HepG2 (cell line): ENCODE data around the gene LIPC. TPM values are rescaled to one million over a fixed set of nuclear protein-coding genes. Genes with fewer than 3 reads are reported as not detected.
A peak's percentile ranks its signal among the peaks of the same experiment; 100 is the strongest.

Experiments
- ARHGAP35 ChIP-seq: sonication (generic); formaldehyde crosslinking; IDR thresholded peaks from 2 replicates; pipeline ENCODE4 v1.9.0; 2022; ENCODE audit warnings: mild to moderate bottlenecking, inconsistent platforms, moderate library complexity, missing genetic modification reagents, borderline replicate concordance
- BCL6 ChIP-seq: IDR thresholded peaks from 2 replicates; pipeline ENCODE4 v1.6.1; 2016; ENCODE audit warnings: missing genetic modification reagents, missing compliant biosample characterization
- BRD4 ChIP-seq: sonication (generic); formaldehyde crosslinking; IDR thresholded peaks from 2 replicates; pipeline ENCODE4 v1.4.0; 2020; ENCODE audit warnings: missing genetic modification reagents
- CENPT ChIP-seq: sonication (generic); formaldehyde crosslinking; IDR thresholded peaks from 2 replicates; pipeline ENCODE4 v1.8.0; 2022; ENCODE audit warnings: low read depth, mild to moderate bottlenecking, moderate library complexity, missing genetic modification reagents
- ETV6 ChIP-seq: sonication (generic); formaldehyde crosslinking; conservative IDR thresholded peaks from 2 replicates; pipeline ENCODE4 v1.4.0; 2020; ENCODE audit warnings: missing genetic modification reagents
- NR2F1 ChIP-seq, 2 experiments: fragments of 450-650 bp in 1 of 2; formaldehyde crosslinking in 1 of 2; IDR thresholded peaks; 2 replicates each; pipeline versions ENCODE4 v1.5.0 to v1.6.1; 2016 to 2020; ENCODE audit warnings: mild to moderate bottlenecking in 1 of 2, missing compliant biosample characterization in 1 of 2, missing genetic modification reagents in 1 of 2, moderate library complexity in 1 of 2
- PAF1 ChIP-seq: IDR thresholded peaks from 2 replicates; pipeline ENCODE4 v1.6.1; 2016; ENCODE audit warnings: missing genetic modification reagents, missing compliant biosample characterization
- SIN3A ChIP-seq: IDR thresholded peaks from 2 replicates; pipeline ENCODE4 v1.6.1; 2011; ENCODE audit warnings: low read depth, mild to moderate bottlenecking, control low read depth, low read length, borderline replicate concordance
- SOX6 ChIP-seq, 2 experiments: fragments of 450-650 bp in 1 of 2; sonication (generic) in 1 of 2; formaldehyde crosslinking in 1 of 2; IDR thresholded peaks; 2 replicates each; pipeline versions ENCODE4 v1.4.0 to v1.6.1; 2017 to 2020; ENCODE audit warnings: antibody characterized with exemption in 1 of 2, mild to moderate bottlenecking in 1 of 2, missing genetic modification reagents in 1 of 2
- TOPORS ChIP-seq: sonication (generic); formaldehyde crosslinking; IDR thresholded peaks from 2 replicates; pipeline ENCODE4 v1.8.0; 2023; ENCODE audit warnings: mild to moderate bottlenecking, missing genetic modification reagents
- TSC22D2 ChIP-seq: sonication (generic); formaldehyde crosslinking; IDR thresholded peaks from 2 replicates; pipeline ENCODE4 v1.5.1; 2020; ENCODE audit warnings: missing genetic modification reagents, mild to moderate bottlenecking, borderline replicate concordance
- ZFP41 ChIP-seq: sonication (generic); formaldehyde crosslinking; IDR thresholded peaks from 2 replicates; pipeline ENCODE4 v1.4.0; 2020; ENCODE audit warnings: mild to moderate bottlenecking, missing genetic modification reagents, borderline replicate concordance
- ZNF138 ChIP-seq: sonication (generic); formaldehyde crosslinking; IDR thresholded peaks from 2 replicates; pipeline ENCODE4 v1.5.0; 2020; ENCODE audit warnings: mild to moderate bottlenecking, low read depth, missing genetic modification reagents
- ZNF343 ChIP-seq: sonication (generic); formaldehyde crosslinking; IDR thresholded peaks from 2 replicates; pipeline ENCODE4 v1.4.0; 2020; ENCODE audit warnings: mild to moderate bottlenecking, missing genetic modification reagents
- ZNF615 ChIP-seq: sonication (generic); formaldehyde crosslinking; IDR thresholded peaks from 2 replicates; pipeline ENCODE4 v1.5.0; 2020; ENCODE audit warnings: mild to moderate bottlenecking, missing genetic modification reagents, borderline replicate concordance
- ZNF710 ChIP-seq: sonication (generic); formaldehyde crosslinking; IDR thresholded peaks from 2 replicates; pipeline ENCODE4 v1.5.0; 2020; ENCODE audit warnings: mild to moderate bottlenecking, missing genetic modification reagents, borderline replicate concordance
- ZNF713 ChIP-seq: sonication (generic); formaldehyde crosslinking; IDR thresholded peaks from 2 replicates; pipeline ENCODE4 v1.4.0; 2020; ENCODE audit warnings: mild to moderate bottlenecking, missing genetic modification reagents
- polyA plus RNA-seq, 8 experiments: library from polyadenylated mRNA; depleted of rRNA in 3 of 8; stranded (reverse) in 7 of 8; unstranded in 1 of 8; fragments of >200 nt; fragmentation: Illumina TruSeq in 4 of 8; extraction: Trizol in 4 of 8; gene quantifications; 2 replicates each; pipeline versions ENCODE4 v1.2.1 to v1.2.3, GENCODE V29; 2011 to 2016; ENCODE audit warnings: low read depth in 4 of 8, missing spikeins in 1 of 8, mixed read lengths in 1 of 8; ENCODE audit not compliant: insufficient read depth in 1 of 8
- total RNA-seq, 5 experiments: library from RNA; depleted of rRNA; stranded (reverse); fragments of >200 nt; fragmentation: Illumina TruSeq; extraction: Trizol; gene quantifications; 2 replicates each; pipeline ENCODE4 v1.2.3, GENCODE V29; 2016; ENCODE audit warnings: low read depth in 1 of 5
- TF ChIP-seq, protein P1 (sequence below): sonication (generic); formaldehyde crosslinking; IDR thresholded peaks from 2 replicates; pipeline ENCODE4 v1.5.1; 2020; ENCODE audit warnings: missing genetic modification reagents, mild to moderate bottlenecking, borderline replicate concordance
- TF ChIP-seq, protein P2 (sequence below): sonication (generic); formaldehyde crosslinking; IDR thresholded peaks from 2 replicates; pipeline ENCODE4 v1.5.1; 2020; ENCODE audit warnings: missing genetic modification reagents, mild to moderate bottlenecking, borderline replicate concordance
- TF ChIP-seq, protein P3 (sequence below): sonication (generic); formaldehyde crosslinking; IDR thresholded peaks from 2 replicates; pipeline ENCODE4 v1.9.0; 2021; ENCODE audit warnings: missing genetic modification reagents, borderline replicate concordance

The LIPC gene
- total and polyA plus RNA-seq, 2 of the 13 experiments (the other 11 are each of a cell fraction or from before 2014, with no cell fraction given), result 26.0 to 38.0 TPM

DNA sequence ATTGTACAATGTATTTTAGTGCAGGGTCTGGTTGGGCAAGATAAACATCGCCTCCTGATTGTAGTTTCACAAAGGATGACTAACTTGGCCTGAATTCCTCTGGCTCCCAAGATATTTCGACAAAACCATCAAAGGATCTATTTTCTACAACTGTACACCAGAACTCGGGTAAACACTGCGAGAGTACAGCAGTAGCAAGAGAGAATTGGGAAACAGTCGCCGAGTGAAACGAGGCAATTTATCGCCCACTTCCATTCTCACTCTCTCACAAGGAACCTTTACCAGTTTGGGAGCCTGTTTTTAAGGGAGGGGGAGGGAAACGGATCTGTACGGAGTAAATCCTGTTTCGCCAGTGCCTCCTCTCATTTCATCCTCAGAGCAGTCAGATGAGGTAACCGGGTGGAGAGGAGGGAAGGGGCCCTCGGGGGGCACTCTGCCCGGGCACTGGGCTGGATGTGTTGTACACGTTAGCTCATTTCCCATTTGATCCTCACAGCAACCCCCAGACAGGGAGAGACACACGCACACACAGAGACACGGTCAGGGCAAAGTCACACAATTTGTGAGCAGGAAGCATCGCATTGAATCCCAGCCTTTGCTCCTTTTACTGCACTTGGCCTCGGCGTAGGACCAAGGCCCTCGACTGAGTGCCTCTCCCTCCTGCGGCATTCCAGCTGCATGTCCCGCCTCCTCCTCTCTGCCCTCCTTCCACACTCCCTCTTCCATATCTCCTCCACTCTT, 120.1 kb downstream of the LIPC start (continued):
- TF ChIP-seq ZNF138 (CRISPR knock-in tag) (no peak), ZNF713 (CRISPR knock-in tag) (no peak), ZNF615 (no peak), ZNF710 (peak; percentile 62; the same call in 1 of the 2 replicates), BCL6 (CRISPR knock-in tag) (peak; percentile 55; the same call in 1 of the 2 replicates), ZFP41 (CRISPR knock-in tag) (no peak), ZNF343 (CRISPR knock-in tag) (no peak), TOPORS (CRISPR knock-in tag) (no peak), BRD4 (no peak), NR2F1 (CRISPR knock-in tag; IDR thresholded peaks at IDR 0.05) (no peak), SOX6 (IDR thresholded peaks at IDR 0.05) (no peak), SOX6 (CRISPR knock-in tag; IDR thresholded peaks at IDR 0.05) (peak; percentile 84), CENPT (CRISPR knock-in tag) (no peak), PAF1 (CRISPR knock-in tag) (no peak), ARHGAP35 (CRISPR knock-in tag) (no peak), ETV6 (no peak), TSC22D2 (CRISPR knock-in tag) (no peak), SIN3A (no peak)
- TF ChIP-seq, protein P1, sequence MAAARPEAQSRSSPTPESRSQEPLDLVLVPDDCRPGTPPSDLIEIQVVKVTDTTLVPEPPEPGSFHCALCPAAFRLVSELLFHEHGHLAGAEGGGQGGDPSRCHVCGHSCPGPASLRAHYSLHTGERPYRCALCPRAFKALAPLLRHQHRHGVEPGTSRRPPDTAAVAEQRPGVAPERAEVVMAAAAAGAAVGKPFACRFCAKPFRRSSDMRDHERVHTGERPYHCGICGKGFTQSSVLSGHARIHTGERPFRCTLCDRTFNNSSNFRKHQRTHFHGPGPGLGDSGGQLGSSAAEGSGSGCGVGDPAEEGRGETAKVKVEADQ (CRISPR knock-in tag), result no peak
- TF ChIP-seq, protein P2, sequence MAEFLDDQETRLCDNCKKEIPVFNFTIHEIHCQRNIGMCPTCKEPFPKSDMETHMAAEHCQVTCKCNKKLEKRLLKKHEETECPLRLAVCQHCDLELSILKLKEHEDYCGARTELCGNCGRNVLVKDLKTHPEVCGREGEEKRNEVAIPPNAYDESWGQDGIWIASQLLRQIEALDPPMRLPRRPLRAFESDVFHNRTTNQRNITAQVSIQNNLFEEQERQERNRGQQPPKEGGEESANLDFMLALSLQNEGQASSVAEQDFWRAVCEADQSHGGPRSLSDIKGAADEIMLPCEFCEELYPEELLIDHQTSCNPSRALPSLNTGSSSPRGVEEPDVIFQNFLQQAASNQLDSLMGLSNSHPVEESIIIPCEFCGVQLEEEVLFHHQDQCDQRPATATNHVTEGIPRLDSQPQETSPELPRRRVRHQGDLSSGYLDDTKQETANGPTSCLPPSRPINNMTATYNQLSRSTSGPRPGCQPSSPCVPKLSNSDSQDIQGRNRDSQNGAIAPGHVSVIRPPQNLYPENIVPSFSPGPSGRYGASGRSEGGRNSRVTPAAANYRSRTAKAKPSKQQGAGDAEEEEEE (CRISPR knock-in tag), result no peak
- TF ChIP-seq, protein P3, sequence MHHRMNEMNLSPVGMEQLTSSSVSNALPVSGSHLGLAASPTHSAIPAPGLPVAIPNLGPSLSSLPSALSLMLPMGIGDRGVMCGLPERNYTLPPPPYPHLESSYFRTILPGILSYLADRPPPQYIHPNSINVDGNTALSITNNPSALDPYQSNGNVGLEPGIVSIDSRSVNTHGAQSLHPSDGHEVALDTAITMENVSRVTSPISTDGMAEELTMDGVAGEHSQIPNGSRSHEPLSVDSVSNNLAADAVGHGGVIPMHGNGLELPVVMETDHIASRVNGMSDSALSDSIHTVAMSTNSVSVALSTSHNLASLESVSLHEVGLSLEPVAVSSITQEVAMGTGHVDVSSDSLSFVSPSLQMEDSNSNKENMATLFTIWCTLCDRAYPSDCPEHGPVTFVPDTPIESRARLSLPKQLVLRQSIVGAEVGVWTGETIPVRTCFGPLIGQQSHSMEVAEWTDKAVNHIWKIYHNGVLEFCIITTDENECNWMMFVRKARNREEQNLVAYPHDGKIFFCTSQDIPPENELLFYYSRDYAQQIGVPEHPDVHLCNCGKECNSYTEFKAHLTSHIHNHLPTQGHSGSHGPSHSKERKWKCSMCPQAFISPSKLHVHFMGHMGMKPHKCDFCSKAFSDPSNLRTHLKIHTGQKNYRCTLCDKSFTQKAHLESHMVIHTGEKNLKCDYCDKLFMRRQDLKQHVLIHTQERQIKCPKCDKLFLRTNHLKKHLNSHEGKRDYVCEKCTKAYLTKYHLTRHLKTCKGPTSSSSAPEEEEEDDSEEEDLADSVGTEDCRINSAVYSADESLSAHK (CRISPR knock-in tag), result no peak
